Stimulated activated CD8-positive, alpha-beta memory T cell treated with anti-CD3 and anti-CD28 coated beads, Interleukin-12 subunit alpha, Interleukin-12 subunit beta, amount 100 ng/mL, for 24 hours (primary cell): ENCODE data around the gene PGBD2.
"Not testable (repeated sequence)": the region's sequence is repeated elsewhere in the genome, so short reads cannot be mapped to it uniquely, and the experiment has no call there.

Source experiments
- DNase-seq: peaks from one replicate; pipeline ENCODE4 v3.0.0-alpha.2; 2020; ENCODE audit errors: extremely low read depth

PGBD2 gene

DNA sequence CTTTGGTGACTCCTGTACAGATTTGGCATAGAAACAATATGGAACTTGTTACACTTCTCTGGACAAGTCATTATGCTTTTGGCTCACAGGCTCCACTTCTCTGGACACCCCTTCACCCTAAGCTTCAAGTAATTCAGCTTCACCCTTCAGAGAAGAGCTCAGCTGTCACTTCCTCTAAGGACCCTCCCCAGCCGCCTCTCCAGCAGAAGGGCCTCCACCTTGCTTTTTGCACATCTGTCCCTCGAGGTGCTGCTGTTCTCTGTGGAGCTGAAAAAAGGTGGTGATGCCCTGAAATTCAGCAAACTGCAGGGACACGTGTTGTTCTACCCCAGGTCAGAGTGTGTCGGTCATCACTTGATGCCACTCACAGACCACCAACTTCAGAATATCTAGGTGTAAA is 19.8 kb downstream of the PGBD2 start:
- DNase-seq, result not testable (repeated sequence)

DNA sequence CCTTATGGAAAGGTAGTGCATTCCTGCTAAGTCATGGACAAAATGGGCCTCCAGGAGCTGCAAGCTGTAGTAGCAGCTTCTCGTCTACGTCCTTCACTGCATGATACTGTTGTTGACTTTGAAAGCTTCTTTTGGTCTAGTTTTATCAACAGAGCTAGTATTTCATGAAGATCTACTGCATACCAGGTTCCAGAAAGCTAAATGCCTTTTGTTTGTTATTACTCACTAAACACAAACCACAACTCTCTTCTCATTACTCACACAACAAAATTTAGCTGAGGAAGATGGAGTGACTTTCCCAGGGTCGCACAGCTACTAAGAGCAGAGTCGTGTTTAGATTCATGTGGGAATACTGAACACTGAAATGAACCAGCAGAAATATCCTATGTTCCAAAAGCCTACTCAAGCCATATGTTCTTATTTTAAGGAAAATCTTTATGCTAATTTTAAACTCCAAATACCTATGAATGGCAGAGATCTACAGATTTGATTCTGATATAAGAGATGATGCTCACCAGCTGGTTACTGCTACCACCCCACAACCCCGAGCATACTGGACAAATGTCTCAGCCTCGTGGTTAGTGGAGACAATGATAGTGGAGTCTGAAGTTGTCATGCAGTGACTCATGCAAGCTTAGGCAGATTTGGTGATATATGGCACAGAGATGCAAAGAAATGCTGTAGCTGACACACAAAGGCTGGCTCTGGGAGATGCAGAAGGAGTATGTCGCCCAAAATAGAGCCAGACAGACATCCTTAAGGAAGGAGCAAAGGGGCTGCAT is 20.6 kb downstream of the PGBD2 start:
- DNase-seq, result no peak

DNA sequence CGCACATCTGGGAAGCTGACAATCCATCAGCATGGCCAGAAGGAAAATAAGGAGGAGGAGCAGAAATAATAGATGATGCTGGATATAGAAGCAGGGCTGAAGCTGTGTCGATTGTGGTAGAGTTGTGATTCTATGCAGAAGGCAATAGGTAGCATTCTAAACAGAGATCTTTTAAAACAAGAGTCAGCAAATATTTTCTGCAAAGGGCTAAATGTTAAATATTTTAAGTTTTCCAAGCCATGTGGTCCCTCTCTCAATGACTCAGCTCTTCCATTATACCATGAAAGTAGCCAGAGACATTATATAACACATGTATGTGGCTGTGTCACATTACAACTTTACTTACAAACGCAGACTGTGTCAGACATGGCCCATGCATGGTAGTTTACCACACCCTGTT is 21.2 kb downstream of the PGBD2 start:
- DNase-seq, result not testable (repeated sequence)

DNA sequence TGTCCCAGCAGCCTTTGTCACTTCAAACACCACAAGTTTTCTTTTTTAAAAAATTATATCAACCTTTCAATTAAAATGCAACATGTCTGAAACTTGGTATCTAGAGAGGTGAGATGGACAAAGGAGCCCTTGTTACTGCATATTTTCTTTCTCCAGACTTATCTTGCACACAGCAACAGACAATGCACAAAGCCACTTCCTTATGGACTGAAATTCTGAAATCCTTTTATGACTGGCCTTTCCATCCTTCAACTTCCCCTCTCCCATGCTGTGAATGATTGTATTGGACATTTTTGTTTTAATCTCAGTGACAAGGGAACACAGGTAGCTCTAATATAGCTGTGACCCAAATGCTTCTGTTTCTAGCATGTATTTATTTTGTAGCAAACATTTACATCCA is 22.1 kb downstream of the PGBD2 start:
- DNase-seq, result not testable (repeated sequence)

DNA sequence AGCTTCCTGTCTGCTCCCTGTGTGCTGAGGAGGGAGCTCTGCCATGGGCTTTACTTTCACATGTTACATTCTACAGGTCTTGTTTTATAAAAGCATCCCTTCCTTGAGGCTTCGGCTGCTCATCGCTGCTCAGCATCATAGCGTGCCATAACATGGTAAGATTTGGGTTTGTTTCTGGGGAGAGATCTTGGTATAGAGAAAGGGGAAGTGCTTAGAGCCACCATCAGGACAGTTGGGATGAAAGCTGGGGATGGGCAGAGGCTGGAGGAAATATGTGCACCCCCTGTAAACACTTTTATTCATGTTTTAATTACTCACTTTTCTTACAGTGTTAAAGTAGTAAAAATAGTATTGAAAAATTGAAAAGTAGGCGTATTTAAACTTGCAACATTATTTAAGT is 24.0 kb downstream of the PGBD2 start:
- not testable (repeated sequence) for DNase-seq

DNA sequence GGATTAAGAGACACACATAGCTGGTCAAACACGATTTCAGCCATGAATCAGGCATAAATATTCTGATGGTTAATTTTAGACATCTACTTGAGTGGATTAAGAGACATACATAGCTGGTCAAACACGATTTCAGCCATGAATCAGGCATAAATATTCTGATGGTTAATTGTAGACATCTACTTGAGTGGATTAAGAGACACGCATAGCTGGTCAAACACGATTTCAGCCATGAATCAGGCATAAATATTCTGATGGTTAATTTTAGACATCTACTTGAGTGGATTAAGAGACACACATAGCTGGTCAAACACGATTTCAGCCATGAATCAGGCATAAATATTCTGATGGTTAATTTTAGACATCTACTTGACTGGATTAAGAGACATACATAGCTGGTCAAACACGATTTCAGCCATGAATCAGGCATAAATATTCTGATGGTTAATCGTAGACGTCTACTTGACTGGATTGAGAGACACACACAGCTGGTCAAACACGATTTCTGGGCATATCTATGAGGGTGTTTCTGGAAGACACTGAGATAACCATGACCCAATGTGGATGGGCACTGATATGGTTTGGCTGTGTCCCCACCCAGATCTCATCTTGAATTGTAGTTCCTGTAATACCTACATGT is 32.3 kb downstream of the PGBD2 start:
- not testable (repeated sequence) for DNase-seq

DNA sequence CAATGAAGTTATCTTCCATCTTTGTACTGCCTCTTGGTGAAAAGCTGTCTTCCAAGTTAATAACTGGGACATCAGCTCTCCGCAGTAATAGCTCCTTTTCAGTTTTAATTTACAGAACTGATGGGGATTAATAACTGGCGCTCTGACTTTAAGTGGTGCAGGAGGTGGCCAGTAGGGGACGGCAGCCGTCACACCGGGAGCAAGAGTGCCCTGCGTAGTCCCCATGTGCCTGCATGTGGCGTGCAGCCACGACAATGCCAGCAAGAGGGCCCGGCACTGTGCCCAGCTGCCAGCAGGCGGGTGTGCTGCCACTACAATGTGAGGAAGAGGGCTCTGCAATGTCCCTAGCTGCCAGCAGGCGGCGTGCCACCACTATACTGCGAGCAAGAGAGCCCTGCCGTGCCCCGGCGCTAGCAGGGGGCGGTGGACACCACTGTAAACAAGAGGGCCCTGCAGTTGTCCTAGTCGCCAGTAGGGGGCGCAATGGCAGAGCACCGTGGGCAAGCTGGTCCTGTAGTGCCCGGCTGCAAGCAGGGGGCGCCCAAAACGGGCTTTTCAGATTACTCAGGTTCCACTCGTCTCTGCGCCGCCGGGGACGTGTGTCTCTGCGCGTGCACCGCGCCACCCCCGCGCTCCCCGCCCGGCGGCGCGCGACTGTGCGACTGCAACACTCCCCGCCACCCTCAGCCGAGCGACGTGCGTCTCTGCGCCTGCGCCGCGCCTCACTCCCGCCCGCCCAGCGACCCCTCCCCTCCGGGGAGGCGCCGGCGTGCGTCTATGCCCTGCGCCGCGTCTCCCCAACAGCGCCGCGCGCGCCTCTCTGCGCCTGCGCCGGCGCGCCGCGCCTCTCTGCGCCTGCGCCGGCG is 38.3 kb downstream of the PGBD2 start:
- DNase-seq, result not testable (repeated sequence)

DNA sequence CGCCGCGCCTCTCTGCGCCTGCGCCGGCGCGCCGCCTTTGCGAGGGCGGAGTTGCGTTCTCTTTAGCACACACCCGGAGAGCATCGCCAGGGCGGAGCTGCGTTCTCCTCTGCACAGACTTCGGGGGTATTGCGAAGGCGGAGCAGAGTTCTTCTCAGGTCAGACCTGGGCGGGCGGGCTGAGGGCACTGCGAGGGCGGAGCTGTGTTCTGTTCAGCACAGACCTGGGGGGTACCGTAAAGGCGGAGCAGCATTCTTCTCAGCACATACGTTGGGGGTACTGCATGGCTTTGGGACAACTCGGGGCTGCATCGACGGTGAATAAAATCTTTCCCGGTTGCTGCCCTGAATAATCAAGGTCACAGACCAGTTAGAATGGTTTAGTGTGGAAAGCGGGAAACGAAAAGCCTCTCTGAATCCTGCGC is 39.0 kb downstream of the PGBD2 start:
- DNase-seq, result not testable (repeated sequence)

DNA sequence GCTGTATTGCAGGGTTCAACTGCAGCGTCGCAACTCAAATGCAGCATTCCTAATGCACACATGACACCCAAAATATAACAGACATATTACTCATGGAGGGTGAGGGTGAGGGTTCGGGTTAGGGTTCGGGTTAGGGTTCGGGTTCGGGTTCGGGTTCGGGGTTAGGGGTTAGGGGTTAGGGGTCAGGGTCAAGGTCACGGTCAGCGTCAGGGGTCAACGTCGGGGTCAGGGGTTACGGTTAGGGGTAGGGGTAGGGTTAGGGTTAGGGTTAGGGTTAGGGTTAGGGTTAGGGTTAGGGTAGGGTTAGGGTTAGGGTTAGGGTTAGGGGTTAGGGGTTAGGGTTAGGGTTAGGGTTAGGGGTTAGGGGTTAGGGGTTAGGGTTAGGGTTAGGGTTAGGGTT is 39.4 kb downstream of the PGBD2 start:
- not testable (repeated sequence) for DNase-seq

DNA sequence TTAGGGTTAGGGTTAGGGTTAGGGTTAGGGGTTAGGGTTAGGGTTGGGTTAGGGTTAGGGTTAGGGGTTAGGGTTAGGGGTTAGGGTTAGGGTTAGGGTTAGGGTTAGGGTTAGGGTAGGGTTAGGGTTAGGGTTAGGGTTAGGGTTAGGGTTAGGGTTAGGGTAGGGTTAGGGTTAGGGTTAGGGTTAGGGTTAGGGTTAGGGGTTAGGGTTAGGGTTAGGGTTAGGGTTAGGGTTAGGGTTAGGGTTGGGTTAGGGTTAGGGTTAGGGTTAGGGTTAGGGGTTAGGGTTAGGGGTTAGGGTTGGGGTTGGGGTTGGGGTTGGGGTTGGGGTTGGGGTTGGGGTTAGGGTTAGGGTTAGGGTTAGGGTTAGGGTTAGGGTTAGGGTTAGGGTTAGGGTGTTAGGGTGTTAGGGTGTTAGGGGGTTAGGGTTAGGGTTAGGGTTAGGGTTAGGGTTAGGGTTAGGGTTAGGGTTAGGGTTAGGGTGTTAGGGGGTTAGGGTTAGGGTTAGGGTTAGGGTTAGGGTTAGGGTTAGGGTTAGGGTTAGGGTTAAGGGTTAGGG is 39.9 kb downstream of the PGBD2 start:
- not testable (repeated sequence) for DNase-seq
